SK-N-SH (cell line): Measurements from ENCODE around the gene ZNF587. TPM values are rescaled to one million over a fixed set of nuclear protein-coding genes. Genes with fewer than 3 reads are reported as not detected.
"Not testable (repeated sequence)": the region's sequence is repeated elsewhere in the genome, so short reads cannot be mapped to it uniquely, and the experiment has no call there.

ENCODE experiments used
- CTCF ChIA-PET: fragments of 300-600, 350-600 bp; formaldehyde crosslinking; extraction: SDS; loops from one replicate; lab custom pipeline; 2021; lab: Yijun Ruan, JAX
- POLR2A ChIA-PET: fragments of 350-600 bp; sonication (Branson Sonifier 250); formaldehyde crosslinking; extraction: SDS; loops from one replicate; lab custom pipeline; 2020; ENCODE audit warnings: antibody characterized with exemption, inconsistent platforms; lab: Yijun Ruan, JAX
- DNase-seq: peaks from one replicate; pipeline ENCODE4 v3.0.0; 2012
- H2AFZ ChIP-seq: fragments of 200-600 bp; sonication (generic); 2 replicates; pipeline ENCODE4 v1.8.1; 2016; ENCODE audit warnings: antibody characterized with exemption, mild to moderate bottlenecking, low read depth
- H3F3A ChIP-seq: fragments of 200-600 bp; sonication (generic); replicated peaks from 2 replicates; pipeline ENCODE3; 2016; ENCODE audit warnings: antibody characterized with exemption, mild to moderate bottlenecking; ENCODE audit not compliant: insufficient read depth
- H3K27ac ChIP-seq, 2 experiments: fragments of 200-500 bp in 1 of 2; fragments of 200-600 bp in 1 of 2; sonication (Bioruptor generic) in 1 of 2; sonication (generic), shearing (Covaris generic) in 1 of 2; 2 replicates each; pipeline versions ENCODE4 v1.5.1 to v1.6.1; 2014 to 2016; ENCODE audit warnings: low read depth in 2 of 2, inconsistent platforms in 1 of 2, low read length in 1 of 2, mild to moderate bottlenecking in 1 of 2, mixed read lengths in 1 of 2
- H3K27me3 ChIP-seq: fragments of 200-600 bp; sonication (generic), shearing (Covaris generic); 2 replicates; pipeline ENCODE4 v1.6.1; 2016; ENCODE audit warnings: mixed run types; ENCODE audit not compliant: insufficient read depth
- H3K36me3 ChIP-seq, 2 experiments: fragments of 200-500 bp in 1 of 2; fragments of 200-600 bp in 1 of 2; sonication (Bioruptor generic) in 1 of 2; sonication (generic) in 1 of 2; replicated peaks in 1 of 2; 2 replicates each; pipeline versions ENCODE3 to v1.5.1; 2014 to 2016; ENCODE audit warnings: low read length in 1 of 2, mild to moderate bottlenecking in 1 of 2; ENCODE audit not compliant: insufficient read depth in 2 of 2, control insufficient read depth in 1 of 2
- H3K4me1 ChIP-seq, 2 experiments: fragments of 200-500 bp in 1 of 2; fragments of 200-600 bp in 1 of 2; sonication (Bioruptor generic) in 1 of 2; sonication (generic), shearing (Covaris generic) in 1 of 2; 2 replicates each; pipeline versions ENCODE4 v1.5.1 to v1.6.1; 2014 to 2016; ENCODE audit warnings: low read depth in 1 of 2, low read length in 1 of 2, mixed run types in 1 of 2; ENCODE audit not compliant: insufficient read depth in 2 of 2, control insufficient read depth in 1 of 2
- H3K4me2 ChIP-seq: fragments of 200-600 bp; sonication (generic), shearing (Covaris generic); 2 replicates; pipeline ENCODE4 v1.6.1; 2017; ENCODE audit warnings: mixed run types
- H3K4me3 ChIP-seq, 2 experiments: fragments of 200-500 bp in 1 of 2; fragments of 200-600 bp in 1 of 2; sonication (Bioruptor generic) in 1 of 2; sonication (generic), shearing (Covaris generic) in 1 of 2; 2 replicates each; pipeline versions ENCODE4 v1.5.1 to v1.8.1; 2014 to 2016; ENCODE audit warnings: low read depth in 2 of 2, inconsistent platforms in 1 of 2, low read length in 1 of 2, mild to moderate bottlenecking in 1 of 2, mixed read lengths in 1 of 2, moderate library complexity in 1 of 2
- H3K79me2 ChIP-seq: fragments of 200-600 bp; sonication (generic); 2 replicates; pipeline ENCODE4 v1.8.1; 2017; ENCODE audit warnings: mild to moderate bottlenecking; ENCODE audit not compliant: insufficient read depth
- H3K9ac ChIP-seq: fragments of 200-600 bp; sonication (generic); 2 replicates; pipeline ENCODE4 v1.6.1; 2017; ENCODE audit warnings: mixed run types
- H3K9me2 ChIP-seq: fragments of 200-600 bp; sonication (generic); 2 replicates; pipeline ENCODE4 v1.6.1; 2017; ENCODE audit warnings: mixed run types
- H3K9me3 ChIP-seq: fragments of 200-600 bp; sonication (generic); 2 replicates; pipeline ENCODE4 v1.6.1; 2017; ENCODE audit warnings: mixed run types, mild to moderate bottlenecking, moderate library complexity
- H4K20me1 ChIP-seq: fragments of 200-600 bp; sonication (generic); 2 replicates; pipeline ENCODE4 v1.6.1; 2017; ENCODE audit warnings: mild to moderate bottlenecking, mixed run types; ENCODE audit not compliant: insufficient read depth
- ELF1 ChIP-seq: IDR thresholded peaks from 2 replicates; pipeline ENCODE4 v1.4.0; 2012
- EP300 ChIP-seq, 2 experiments: IDR thresholded peaks; 2 replicates each; pipeline versions ENCODE4 v1.4.0 to v1.6.1; 2012; ENCODE audit warnings: borderline replicate concordance in 1 of 2, low read depth in 1 of 2, low read length in 1 of 2
- EZH2phosphoT487 ChIP-seq: fragments of 200-600 bp; sonication (generic); IDR thresholded peaks from 2 replicates; pipeline ENCODE4 v1.6.1; 2017; ENCODE audit warnings: low read depth, mixed run types, mild to moderate bottlenecking, antibody characterized with exemption, moderate library complexity, borderline replicate concordance
- FOXJ3 ChIP-seq: sonication (generic); formaldehyde crosslinking; IDR thresholded peaks from 2 replicates; pipeline ENCODE4 v1.5.1; 2020; ENCODE audit warnings: mild to moderate bottlenecking, missing genetic modification reagents
- GABPA ChIP-seq: IDR thresholded peaks from 2 replicates; pipeline ENCODE4 v1.4.0; 2012; ENCODE audit warnings: low read depth, mild to moderate bottlenecking
- JUND ChIP-seq: IDR thresholded peaks from 2 replicates; pipeline ENCODE4 v1.4.0; 2012
- NFIC ChIP-seq: IDR thresholded peaks from 2 replicates; pipeline ENCODE4 v1.4.0; 2012; ENCODE audit warnings: borderline replicate concordance
- RAD21 ChIP-seq: IDR thresholded peaks from 2 replicates; pipeline ENCODE4 v1.6.1; 2012; ENCODE audit warnings: mild to moderate bottlenecking, low read length
- RXRA ChIP-seq: IDR thresholded peaks from 2 replicates; pipeline ENCODE4 v1.4.0; 2012; ENCODE audit warnings: low read depth, mild to moderate bottlenecking, borderline replicate concordance
- TEAD4 ChIP-seq: IDR thresholded peaks from 2 replicates; pipeline ENCODE4 v1.4.0; 2012; ENCODE audit warnings: mild to moderate bottlenecking, borderline replicate concordance; ENCODE audit not compliant: insufficient read depth
- YY1 ChIP-seq: IDR thresholded peaks from 2 replicates; pipeline ENCODE4 v1.4.0; 2012; ENCODE audit warnings: low read depth, mild to moderate bottlenecking
- WGBS: methylation state at CpG from one replicate; pipeline ENCODE4 v1.1.6; 2017; ENCODE audit warnings: low lambda C conversion rate; 5-methylcytosine and 5-hydroxymethylcytosine counted together
- polyA plus RNA-seq, 3 experiments: library from polyadenylated mRNA; depleted of rRNA; stranded (reverse); fragments of >200 nt; gene quantifications; 2 replicates each; pipeline ENCODE4 v1.2.3, GENCODE V29; 2012
- TF ChIP-seq, protein P1 (sequence below): IDR thresholded peaks from 2 replicates; pipeline ENCODE4 v1.6.1; 2012; ENCODE audit warnings: mild to moderate bottlenecking, low read depth, low read length, moderate library complexity
- TF ChIP-seq, protein P2 (sequence below): IDR thresholded peaks from 2 replicates; pipeline ENCODE4 v1.4.0; 2012; ENCODE audit warnings: low read depth, borderline replicate concordance
- TF ChIP-seq, protein P3 (sequence below): fragments of 200-600 bp; sonication (generic); IDR thresholded peaks from 2 replicates; pipeline ENCODE4 v1.6.1; 2017; ENCODE audit warnings: antibody characterized with exemption, mild to moderate bottlenecking, moderate library complexity
- TF ChIP-seq, protein P4 (sequence below): fragments of 150-350 bp; IDR thresholded peaks from 2 replicates; pipeline ENCODE4 v1.6.1; 2017; ENCODE audit warnings: antibody characterized with exemption, low read length, low read depth, borderline replicate concordance

Gene ZNF587
- polyA plus RNA-seq, 1 of the 3 experiments (the other 2 are of a cell fraction), result 7.4 TPM

- TF ChIP-seq, protein P1, sequence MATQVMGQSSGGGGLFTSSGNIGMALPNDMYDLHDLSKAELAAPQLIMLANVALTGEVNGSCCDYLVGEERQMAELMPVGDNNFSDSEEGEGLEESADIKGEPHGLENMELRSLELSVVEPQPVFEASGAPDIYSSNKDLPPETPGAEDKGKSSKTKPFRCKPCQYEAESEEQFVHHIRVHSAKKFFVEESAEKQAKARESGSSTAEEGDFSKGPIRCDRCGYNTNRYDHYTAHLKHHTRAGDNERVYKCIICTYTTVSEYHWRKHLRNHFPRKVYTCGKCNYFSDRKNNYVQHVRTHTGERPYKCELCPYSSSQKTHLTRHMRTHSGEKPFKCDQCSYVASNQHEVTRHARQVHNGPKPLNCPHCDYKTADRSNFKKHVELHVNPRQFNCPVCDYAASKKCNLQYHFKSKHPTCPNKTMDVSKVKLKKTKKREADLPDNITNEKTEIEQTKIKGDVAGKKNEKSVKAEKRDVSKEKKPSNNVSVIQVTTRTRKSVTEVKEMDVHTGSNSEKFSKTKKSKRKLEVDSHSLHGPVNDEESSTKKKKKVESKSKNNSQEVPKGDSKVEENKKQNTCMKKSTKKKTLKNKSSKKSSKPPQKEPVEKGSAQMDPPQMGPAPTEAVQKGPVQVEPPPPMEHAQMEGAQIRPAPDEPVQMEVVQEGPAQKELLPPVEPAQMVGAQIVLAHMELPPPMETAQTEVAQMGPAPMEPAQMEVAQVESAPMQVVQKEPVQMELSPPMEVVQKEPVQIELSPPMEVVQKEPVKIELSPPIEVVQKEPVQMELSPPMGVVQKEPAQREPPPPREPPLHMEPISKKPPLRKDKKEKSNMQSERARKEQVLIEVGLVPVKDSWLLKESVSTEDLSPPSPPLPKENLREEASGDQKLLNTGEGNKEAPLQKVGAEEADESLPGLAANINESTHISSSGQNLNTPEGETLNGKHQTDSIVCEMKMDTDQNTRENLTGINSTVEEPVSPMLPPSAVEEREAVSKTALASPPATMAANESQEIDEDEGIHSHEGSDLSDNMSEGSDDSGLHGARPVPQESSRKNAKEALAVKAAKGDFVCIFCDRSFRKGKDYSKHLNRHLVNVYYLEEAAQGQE, result no peak
- TF ChIP-seq, protein P2, sequence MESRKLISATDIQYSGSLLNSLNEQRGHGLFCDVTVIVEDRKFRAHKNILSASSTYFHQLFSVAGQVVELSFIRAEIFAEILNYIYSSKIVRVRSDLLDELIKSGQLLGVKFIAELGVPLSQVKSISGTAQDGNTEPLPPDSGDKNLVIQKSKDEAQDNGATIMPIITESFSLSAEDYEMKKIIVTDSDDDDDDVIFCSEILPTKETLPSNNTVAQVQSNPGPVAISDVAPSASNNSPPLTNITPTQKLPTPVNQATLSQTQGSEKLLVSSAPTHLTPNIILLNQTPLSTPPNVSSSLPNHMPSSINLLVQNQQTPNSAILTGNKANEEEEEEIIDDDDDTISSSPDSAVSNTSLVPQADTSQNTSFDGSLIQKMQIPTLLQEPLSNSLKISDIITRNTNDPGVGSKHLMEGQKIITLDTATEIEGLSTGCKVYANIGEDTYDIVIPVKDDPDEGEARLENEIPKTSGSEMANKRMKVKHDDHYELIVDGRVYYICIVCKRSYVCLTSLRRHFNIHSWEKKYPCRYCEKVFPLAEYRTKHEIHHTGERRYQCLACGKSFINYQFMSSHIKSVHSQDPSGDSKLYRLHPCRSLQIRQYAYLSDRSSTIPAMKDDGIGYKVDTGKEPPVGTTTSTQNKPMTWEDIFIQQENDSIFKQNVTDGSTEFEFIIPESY, result no peak
- TF ChIP-seq EP300 (IDR thresholded peaks at IDR 0.05; ENCODE audit: borderline replicate concordance in 1 of 2, low read depth in 1 of 2, low read length in 1 of 2) (no peak), YY1 (no peak), TEAD4 (no peak)
Measured at GRCh38 chr19:57870225-57870624, 20.6 kb downstream of the ZNF587 start (continued).

DNA sequence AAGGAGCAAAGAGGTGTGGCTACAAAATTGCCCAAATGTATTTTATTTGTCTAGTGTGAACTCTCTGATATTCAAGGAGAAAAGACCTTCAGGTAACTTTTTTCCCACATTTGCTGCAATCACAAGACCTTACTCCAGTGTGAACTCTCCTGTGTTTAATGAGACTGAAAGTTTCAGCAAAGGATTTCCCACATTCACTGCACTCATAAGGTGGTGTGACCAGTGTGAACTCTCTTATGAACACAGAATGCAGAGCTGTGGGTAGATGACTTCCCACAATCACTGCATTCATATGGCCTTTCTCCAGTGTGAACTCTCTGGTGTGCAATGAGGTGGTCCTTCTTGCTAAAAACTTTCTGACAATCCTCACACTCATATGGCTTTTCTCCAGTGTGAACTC is 22.8 kb downstream of the ZNF587 start:
- CTCF ChIA-PET, result no interaction called here
- no peaks in the 10 kb centered on the region for H4K20me1 ChIP-seq
- H3K27ac ChIP-seq, result no peak overlapping the region
- 0 out of 2 replicates have a peak, but pooled peaks cover 15% of the 10 kb centered on the region for H3K9me3 ChIP-seq
- no peak overlapping the region for H3K4me2 ChIP-seq
- TF ChIP-seq RAD21, result no peak
- TF ChIP-seq RXRA, result no peak
- no peak for TF ChIP-seq JUND
- TF ChIP-seq GABPA, result no peak
- TF ChIP-seq ELF1, result no peak
- TF ChIP-seq, protein P3, sequence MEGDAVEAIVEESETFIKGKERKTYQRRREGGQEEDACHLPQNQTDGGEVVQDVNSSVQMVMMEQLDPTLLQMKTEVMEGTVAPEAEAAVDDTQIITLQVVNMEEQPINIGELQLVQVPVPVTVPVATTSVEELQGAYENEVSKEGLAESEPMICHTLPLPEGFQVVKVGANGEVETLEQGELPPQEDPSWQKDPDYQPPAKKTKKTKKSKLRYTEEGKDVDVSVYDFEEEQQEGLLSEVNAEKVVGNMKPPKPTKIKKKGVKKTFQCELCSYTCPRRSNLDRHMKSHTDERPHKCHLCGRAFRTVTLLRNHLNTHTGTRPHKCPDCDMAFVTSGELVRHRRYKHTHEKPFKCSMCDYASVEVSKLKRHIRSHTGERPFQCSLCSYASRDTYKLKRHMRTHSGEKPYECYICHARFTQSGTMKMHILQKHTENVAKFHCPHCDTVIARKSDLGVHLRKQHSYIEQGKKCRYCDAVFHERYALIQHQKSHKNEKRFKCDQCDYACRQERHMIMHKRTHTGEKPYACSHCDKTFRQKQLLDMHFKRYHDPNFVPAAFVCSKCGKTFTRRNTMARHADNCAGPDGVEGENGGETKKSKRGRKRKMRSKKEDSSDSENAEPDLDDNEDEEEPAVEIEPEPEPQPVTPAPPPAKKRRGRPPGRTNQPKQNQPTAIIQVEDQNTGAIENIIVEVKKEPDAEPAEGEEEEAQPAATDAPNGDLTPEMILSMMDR, result no peak
- TF ChIP-seq, protein P4, sequence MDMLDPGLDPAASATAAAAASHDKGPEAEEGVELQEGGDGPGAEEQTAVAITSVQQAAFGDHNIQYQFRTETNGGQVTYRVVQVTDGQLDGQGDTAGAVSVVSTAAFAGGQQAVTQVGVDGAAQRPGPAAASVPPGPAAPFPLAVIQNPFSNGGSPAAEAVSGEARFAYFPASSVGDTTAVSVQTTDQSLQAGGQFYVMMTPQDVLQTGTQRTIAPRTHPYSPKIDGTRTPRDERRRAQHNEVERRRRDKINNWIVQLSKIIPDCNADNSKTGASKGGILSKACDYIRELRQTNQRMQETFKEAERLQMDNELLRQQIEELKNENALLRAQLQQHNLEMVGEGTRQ, result no peak
- no peak for TF ChIP-seq NFIC
- TF ChIP-seq EZH2phosphoT487, result no peak
- TF ChIP-seq FOXJ3, result no peak
- no peaks in the 10 kb centered on the region for H3K9me2 ChIP-seq
- no peaks in the 10 kb centered on the region for H3K27me3 ChIP-seq
- DNase-seq, result no peak
- H2AFZ ChIP-seq, result no peak overlapping the region
- H3K79me2 ChIP-seq, result no peaks in the 10 kb centered on the region
- H3F3A ChIP-seq, result peaks cover 10% of the 10 kb centered on the region
- H3K9ac ChIP-seq, result no peak overlapping the region
- H3K36me3 ChIP-seq, result peaks cover 5 to 19% of the 10 kb centered on the region in 2 experiments
- H3K4me1 ChIP-seq, result no peaks in the 10 kb centered on the region
- POLR2A ChIA-PET, result no interaction called here
- no peak overlapping the region for H3K4me3 ChIP-seq

DNA sequence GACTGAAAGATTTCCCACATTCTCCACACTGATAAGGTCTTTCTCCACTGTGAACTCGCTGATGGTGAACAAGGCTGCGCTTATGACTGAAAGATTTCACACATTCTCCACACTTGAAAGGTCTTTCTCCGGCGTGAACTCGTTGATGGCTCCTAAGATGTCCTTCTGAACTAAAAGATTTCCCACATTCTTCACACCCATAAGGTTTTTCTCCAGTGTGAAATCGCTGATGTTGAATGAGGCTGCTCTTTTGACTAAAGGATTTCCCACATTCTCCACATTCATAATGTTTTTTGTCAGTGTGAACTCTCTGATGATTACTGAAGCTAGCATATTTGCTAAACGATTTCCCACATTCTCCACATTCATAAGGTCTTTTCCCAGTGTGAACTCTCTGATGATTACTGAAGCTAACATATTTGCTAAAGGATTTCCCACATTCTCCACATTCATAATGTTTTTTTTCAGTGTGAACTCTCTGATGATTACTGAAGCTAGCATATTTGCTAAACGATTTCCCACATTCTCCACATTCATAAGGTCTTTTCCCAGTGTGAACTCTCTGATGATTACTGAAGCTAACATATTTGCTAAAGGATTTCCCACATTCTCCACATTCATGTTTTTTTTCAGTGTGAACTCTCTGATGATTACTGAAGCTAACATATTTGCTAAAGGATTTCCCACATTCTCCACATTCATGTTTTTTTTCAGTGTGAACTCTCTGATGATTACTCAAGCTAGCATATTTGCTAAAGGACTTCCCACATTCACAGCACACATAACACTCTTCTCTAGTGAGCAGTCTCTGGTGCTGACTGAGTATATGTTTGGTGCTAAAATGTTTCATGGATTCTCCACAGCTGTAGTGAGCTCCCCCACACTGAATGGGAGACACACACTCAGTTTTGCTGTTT is 24.5 kb downstream of the ZNF587 start:
- Histone ChIP-seq H3K36me3 (peaks cover 0 to 14% of the 10 kb centered on the region in 2 experiments), H3K9me3 (0 out of 2 replicates have a peak, but pooled peaks cover 15% of the 10 kb centered on the region)
- H3K4me1 ChIP-seq, H3K9ac ChIP-seq, H3K27me3 ChIP-seq, DNase-seq, POLR2A ChIA-PET, H3F3A ChIP-seq, CTCF ChIA-PET, H3K4me3 ChIP-seq, H3K4me2 ChIP-seq, H3K79me2 ChIP-seq, H3K9me2 ChIP-seq, H3K27ac ChIP-seq, H4K20me1 ChIP-seq, H2AFZ ChIP-seq: not testable (repeated sequence)
- 85% methylated on average over 8 of the region's 8 CpGs for WGBS
